Measurements from ENCODE around the gene DUOXA2. TPM values are rescaled to one million over a fixed set of nuclear protein-coding genes. Genes with fewer than 3 reads are reported as not detected.

The DUOXA2 gene
- total RNA-seq, 1 donor from 2014 or later = not detected

- TF ChIP-seq CTCF (IDR thresholded peaks at IDR 0.05; ENCODE audit: insufficient read depth, low read depth, low read length) (no peak), EZH2 (IDR thresholded peaks at IDR 0.05; ENCODE audit: insufficient read depth, low read length) (no peak)
- H3K4me1 ChIP-seq (ENCODE audit: insufficient read depth, low read length) = peaks cover 15% of the 10 kb centered on the region
- H3K4me3 Mint-ChIP-seq (ENCODE audit: unreplicated experiment) = no peak overlapping the region
- H3K9me3 ChIP-seq (ENCODE audit: insufficient read depth, low read depth, low read length) = no peaks in the 10 kb centered on the region
- H3K36me3 ChIP-seq (ENCODE audit: insufficient read depth, low read length) = no peaks in the 10 kb centered on the region
- no peak overlapping the region for H3K27ac ChIP-seq (ENCODE audit: low read depth, low read length)
- no peak overlapping the region for H3K4me2 ChIP-seq (ENCODE audit: low read length)
- no peak for DNase-seq (ENCODE audit: low read depth)
- peaks cover 9% of the 10 kb centered on the region for H3K36me3 Mint-ChIP-seq (ENCODE audit: low read depth, unreplicated experiment)
- H4K20me1 ChIP-seq (ENCODE audit: insufficient read depth, low read length) = no peaks in the 10 kb centered on the region
- no peak overlapping the region for H3K27ac Mint-ChIP-seq (ENCODE audit: unreplicated experiment)
- H3K27me3 ChIP-seq (ENCODE audit: insufficient read depth, low read length) = no peaks in the 10 kb centered on the region
- peaks cover 17% of the 10 kb centered on the region for H3K4me1 Mint-ChIP-seq (ENCODE audit: low read depth, unreplicated experiment)
- no peak overlapping the region for H2AFZ ChIP-seq (ENCODE audit: low read depth, low read length)
- no peak for FAIRE-seq
- H3K79me2 ChIP-seq (ENCODE audit: insufficient read depth, low read length) = no peaks in the 10 kb centered on the region
- no peak overlapping the region for H3K9ac ChIP-seq (ENCODE audit: low read length)
- H3K27me3 Mint-ChIP-seq (ENCODE audit: low read depth, unreplicated experiment) = peaks cover 11% of the 10 kb centered on the region
- H3K4me3 ChIP-seq (ENCODE audit: insufficient read depth, low read depth, low read length) = no peak overlapping the region
- H3K9me3 Mint-ChIP-seq (ENCODE audit: unreplicated experiment) = peaks cover 1% of the 10 kb centered on the region
These were observed 41.6 kb downstream of the DUOXA2 start for GRCh38 chr15:45155739-45156138.

- Mint-ChIP-seq H3K27me3 (ENCODE audit: low read depth, unreplicated experiment) (peaks cover 6% of the 10 kb centered on the region), H3K27ac (ENCODE audit: unreplicated experiment) (peak overlapping the region; percentile 41), H3K36me3 (ENCODE audit: low read depth, unreplicated experiment) (peaks cover 4% of the 10 kb centered on the region), H3K4me1 (ENCODE audit: low read depth, unreplicated experiment) (peaks cover 17% of the 10 kb centered on the region), H3K4me3 (ENCODE audit: unreplicated experiment) (no peak overlapping the region), H3K9me3 (ENCODE audit: unreplicated experiment) (no peaks in the 10 kb centered on the region)
- DNase-seq (ENCODE audit: low read depth) (peak; percentile 89), FAIRE-seq (peak; percentile 81)
- H3K4me2 ChIP-seq (ENCODE audit: low read length) = peak overlapping the region; percentile 51
- H3K4me3 ChIP-seq (ENCODE audit: insufficient read depth, low read depth, low read length) = no peak overlapping the region
- H3K9ac ChIP-seq (ENCODE audit: low read length) = peak overlapping the region; percentile 3
- H4K20me1 ChIP-seq (ENCODE audit: insufficient read depth, low read length) = no peaks in the 10 kb centered on the region
- H3K79me2 ChIP-seq (ENCODE audit: insufficient read depth, low read length) = no peaks in the 10 kb centered on the region
- H3K9me3 ChIP-seq (ENCODE audit: insufficient read depth, low read depth, low read length) = no peaks in the 10 kb centered on the region
- no peak for TF ChIP-seq CTCF (IDR thresholded peaks at IDR 0.05; ENCODE audit: insufficient read depth, low read depth, low read length)
- no peak for TF ChIP-seq EZH2 (IDR thresholded peaks at IDR 0.05; ENCODE audit: insufficient read depth, low read length)
- no peak overlapping the region for H2AFZ ChIP-seq (ENCODE audit: low read depth, low read length)
- H3K4me1 ChIP-seq (ENCODE audit: insufficient read depth, low read length) = peaks cover 15% of the 10 kb centered on the region
- H3K36me3 ChIP-seq (ENCODE audit: insufficient read depth, low read length) = no peaks in the 10 kb centered on the region
- peak overlapping the region; percentile 32 for H3K27ac ChIP-seq (ENCODE audit: low read depth, low read length)
- H3K27me3 ChIP-seq (ENCODE audit: insufficient read depth, low read length) = no peaks in the 10 kb centered on the region
These were observed 42.8 kb downstream of the DUOXA2 start for GRCh38 chr15:45156744-45157455.

- Histone ChIP-seq H3K9ac (ENCODE audit: low read length) (no peak overlapping the region), H3K27ac (ENCODE audit: low read depth, low read length) (peak overlapping the region; percentile 40), H3K9me3 (ENCODE audit: insufficient read depth, low read depth, low read length) (no peaks in the 10 kb centered on the region), H3K36me3 (ENCODE audit: insufficient read depth, low read length) (no peaks in the 10 kb centered on the region), H2AFZ (ENCODE audit: low read depth, low read length) (no peak overlapping the region), H4K20me1 (ENCODE audit: insufficient read depth, low read length) (no peaks in the 10 kb centered on the region), H3K4me1 (ENCODE audit: insufficient read depth, low read length) (peaks cover 23% of the 10 kb centered on the region), H3K4me3 (ENCODE audit: insufficient read depth, low read depth, low read length) (no peak overlapping the region), H3K79me2 (ENCODE audit: insufficient read depth, low read length) (no peaks in the 10 kb centered on the region), H3K27me3 (ENCODE audit: insufficient read depth, low read length) (no peaks in the 10 kb centered on the region), H3K4me2 (ENCODE audit: low read length) (peak overlapping the region; percentile 48)
- Mint-ChIP-seq H3K9me3 (ENCODE audit: unreplicated experiment) (no peaks in the 10 kb centered on the region), H3K4me1 (ENCODE audit: low read depth, unreplicated experiment) (peaks cover 22% of the 10 kb centered on the region), H3K27ac (ENCODE audit: unreplicated experiment) (peak overlapping the region; percentile 83), H3K36me3 (ENCODE audit: low read depth, unreplicated experiment) (no peaks in the 10 kb centered on the region), H3K27me3 (ENCODE audit: low read depth, unreplicated experiment) (peaks cover 6% of the 10 kb centered on the region), H3K4me3 (ENCODE audit: unreplicated experiment) (no peak overlapping the region)
- DNase-seq (ENCODE audit: low read depth) = peak; percentile 91
- TF ChIP-seq EZH2 (IDR thresholded peaks at IDR 0.05; ENCODE audit: insufficient read depth, low read length) = no peak
- no peak for TF ChIP-seq CTCF (IDR thresholded peaks at IDR 0.05; ENCODE audit: insufficient read depth, low read depth, low read length)
- FAIRE-seq = peak; percentile 93
These were observed 43.8 kb downstream of the DUOXA2 start for GRCh38 chr15:45157974-45158373.

All from astrocyte (in vitro differentiated cells and primary cell).